ENCODE data around the gene MCF2. TPM values are rescaled to one million over a fixed set of nuclear protein-coding genes. Genes with fewer than 3 reads are reported as not detected.

Gene MCF2, protein sequence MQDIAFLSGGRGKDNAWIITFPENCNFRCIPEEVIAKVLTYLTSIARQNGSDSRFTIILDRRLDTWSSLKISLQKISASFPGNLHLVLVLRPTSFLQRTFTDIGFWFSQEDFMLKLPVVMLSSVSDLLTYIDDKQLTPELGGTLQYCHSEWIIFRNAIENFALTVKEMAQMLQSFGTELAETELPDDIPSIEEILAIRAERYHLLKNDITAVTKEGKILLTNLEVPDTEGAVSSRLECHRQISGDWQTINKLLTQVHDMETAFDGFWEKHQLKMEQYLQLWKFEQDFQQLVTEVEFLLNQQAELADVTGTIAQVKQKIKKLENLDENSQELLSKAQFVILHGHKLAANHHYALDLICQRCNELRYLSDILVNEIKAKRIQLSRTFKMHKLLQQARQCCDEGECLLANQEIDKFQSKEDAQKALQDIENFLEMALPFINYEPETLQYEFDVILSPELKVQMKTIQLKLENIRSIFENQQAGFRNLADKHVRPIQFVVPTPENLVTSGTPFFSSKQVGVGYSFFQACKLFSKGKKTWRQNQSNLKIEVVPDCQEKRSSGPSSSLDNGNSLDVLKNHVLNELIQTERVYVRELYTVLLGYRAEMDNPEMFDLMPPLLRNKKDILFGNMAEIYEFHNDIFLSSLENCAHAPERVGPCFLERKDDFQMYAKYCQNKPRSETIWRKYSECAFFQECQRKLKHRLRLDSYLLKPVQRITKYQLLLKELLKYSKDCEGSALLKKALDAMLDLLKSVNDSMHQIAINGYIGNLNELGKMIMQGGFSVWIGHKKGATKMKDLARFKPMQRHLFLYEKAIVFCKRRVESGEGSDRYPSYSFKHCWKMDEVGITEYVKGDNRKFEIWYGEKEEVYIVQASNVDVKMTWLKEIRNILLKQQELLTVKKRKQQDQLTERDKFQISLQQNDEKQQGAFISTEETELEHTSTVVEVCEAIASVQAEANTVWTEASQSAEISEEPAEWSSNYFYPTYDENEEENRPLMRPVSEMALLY
- total RNA-seq (2021; fragmentation: NEBNext Ultra II Directional; extraction: Animal tissue kit (Norgen Biotek cat#: 25700)) (0.71 and 0.96 TPM in 2 replicates), polyA plus RNA-seq (2011; rRNA removed) (0.09 and 0.30 TPM in 2 replicates), polyA minus RNA-seq (2011; rRNA and poly(A)+ RNA removed) (0.09 and 0.41 TPM in 2 replicates)
- 0.50 TPM for polyA plus RNA-seq (2011; cell fraction: cytosol; rRNA removed)
- 0.34 TPM for polyA plus RNA-seq (2011; cell fraction: nucleus; rRNA removed)
- polyA plus RNA-seq (2012, experiment 1 of 2), result 0.23 to 0.81 TPM (median 0.38 TPM) in 4 replicates
- 0.10 TPM for polyA plus RNA-seq (2012, experiment 2 of 2)
- polyA plus RNA-seq (2013, experiment 1 of 2), result 0.69 TPM
- 0.77 TPM for polyA plus RNA-seq (2013, experiment 2 of 2)
- not detected for polyA minus RNA-seq (2011; cell fraction: cytosol; rRNA and poly(A)+ RNA removed)
- 0.70 TPM for polyA minus RNA-seq (2011; cell fraction: nucleus; rRNA and poly(A)+ RNA removed)
- long read RNA-seq, experiment 1, result 0 reads
- long read RNA-seq, experiment 2, result 0 reads

GRCh38 chrX:139708067-139708466 is at the start of gene MCF2:
TSS of gene MCF2 (minus strand) at chrX:139708167. CDS start at chrX:139651744, 56,423 bp downstream.
- no peak within 1 kb of the TSS for H2BK20ac ChIP-seq (ENCODE audit: low read length)
- H3K14ac ChIP-seq (ENCODE audit: insufficient read length), result no peak within 1 kb of the TSS
- H4K20me1 ChIP-seq (replicated peaks in 1 of 2; ENCODE audit: control insufficient read depth in 1 of 2, insufficient read depth in 2 of 2, low read length in 2 of 2), result no peaks in the 10 kb centered on the region
- H3K4me1 ChIP-seq (replicated peaks in 1 of 4; ENCODE audit: control insufficient read depth in 3 of 4, insufficient read depth in 4 of 4, low read length in 3 of 4), result no peaks in the 10 kb centered on the region
- H3K79me1 ChIP-seq (ENCODE audit: low read depth, low read length), result no peaks in the 10 kb centered on the region
- no peaks in the 10 kb centered on the region for H3K27me3 ChIP-seq (replicated peaks in 1 of 4; ENCODE audit: control insufficient read depth in 3 of 4, extremely low read depth in 1 of 4, insufficient read depth in 3 of 4, low read length in 3 of 4)
- FAIRE-seq, result no peak
- H3K9me3 ChIP-seq (ENCODE audit: insufficient read depth in 2 of 2, low read depth in 1 of 2, low read length in 1 of 2), result no peaks in the 10 kb centered on the region
- no peak within 1 kb of the TSS for H4K5ac ChIP-seq (ENCODE audit: insufficient read length, low read depth, low read length)
- no peak within 1 kb of the TSS for H3K4me3 ChIP-seq (ENCODE audit: extremely low read depth in 1 of 4, insufficient read depth in 2 of 4, low read depth in 3 of 4, low read length in 4 of 4)
- H3K4ac ChIP-seq (replicated peaks; ENCODE audit: insufficient read length, low read depth, low read length), result no peak within 1 kb of the TSS
- no peak for DNase-seq (ENCODE audit: low read depth in 1 of 2, low spot score in 2 of 2)
- 100% methylated on average over 4 of the region's 4 CpGs; no CpG with 5 or more reads in 1 of the 2 experiments for WGBS, 2 experiments (ENCODE audit: extremely low coverage in 1 of 2, insufficient coverage in 1 of 2, insufficient read length in 1 of 2, insufficient replicate concordance in 2 of 2, low coverage in 1 of 2, low lambda C conversion rate in 2 of 2, missing lambda C conversion rate in 1 of 2)
- H2BK120ac ChIP-seq (replicated peaks; ENCODE audit: low read depth, low read length), result no peak within 1 kb of the TSS
- H3K23me2 ChIP-seq (ENCODE audit: low read depth, low read length), result no peaks in the 10 kb centered on the region
- no peak within 1 kb of the TSS for H2BK15ac ChIP-seq (ENCODE audit: low read length)
- no peak within 1 kb of the TSS for H3K56ac ChIP-seq (replicated peaks; ENCODE audit: insufficient read length, low read depth, low read length)
- no peak within 1 kb of the TSS for H4K91ac ChIP-seq (replicated peaks; ENCODE audit: insufficient read length, low read length)
- H2AK5ac ChIP-seq (ENCODE audit: low read depth, low read length), result no peak within 1 kb of the TSS
- H2BK12ac ChIP-seq (ENCODE audit: low read depth, low read length), result no peak within 1 kb of the TSS
- CTCF ChIA-PET (ENCODE audit: partially characterized antibody), result no interaction called here
- no peak within 1 kb of the TSS for H2AFZ ChIP-seq (ENCODE audit: low read length)
- H3K23ac ChIP-seq (ENCODE audit: insufficient read length), result no peak within 1 kb of the TSS
- no peaks in the 10 kb centered on the region for H3K36me3 ChIP-seq (ENCODE audit: control insufficient read depth in 2 of 4, insufficient read depth in 4 of 4, low read length in 3 of 4)
- H3K9ac ChIP-seq (replicated peaks in 1 of 4; ENCODE audit: extremely low read depth in 1 of 4, low read depth in 3 of 4, low read length in 3 of 4), result no peak within 1 kb of the TSS
- no peak within 1 kb of the TSS for H3K4me2 ChIP-seq (ENCODE audit: insufficient read depth in 1 of 2, low read depth in 2 of 2, low read length in 2 of 2)
- no peak within 1 kb of the TSS for H2BK5ac ChIP-seq (ENCODE audit: low read depth, low read length)
- TF ChIP-seq, protein P1, sequence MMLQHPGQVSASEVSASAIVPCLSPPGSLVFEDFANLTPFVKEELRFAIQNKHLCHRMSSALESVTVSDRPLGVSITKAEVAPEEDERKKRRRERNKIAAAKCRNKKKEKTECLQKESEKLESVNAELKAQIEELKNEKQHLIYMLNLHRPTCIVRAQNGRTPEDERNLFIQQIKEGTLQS (IDR thresholded peaks at IDR 0.05; ENCODE audit: insufficient read depth, low read depth, low read length), result no peak
- TF ChIP-seq CBX5 (IDR thresholded peaks at IDR 0.05; ENCODE audit: low read depth, low read length) (no peak), KDM1A (IDR thresholded peaks at IDR 0.05; ENCODE audit: borderline replicate concordance, low read length) (no peak), SRF (IDR thresholded peaks at IDR 0.05; ENCODE audit: low read depth, low read length) (no peak), ZNF274 (IDR thresholded peaks at IDR 0.05; ENCODE audit: borderline replicate concordance, extremely low read depth, low read length) (no peak), EZH2 (IDR thresholded peaks at IDR 0.05; ENCODE audit: low read depth, low read length, severe bottlenecking) (no peak)
- H3K79me2 ChIP-seq (ENCODE audit: control insufficient read depth in 1 of 2, insufficient read depth in 2 of 2, low read length in 2 of 2), result no peaks in the 10 kb centered on the region
- no peak within 1 kb of the TSS for H3K18ac ChIP-seq (ENCODE audit: extremely low read depth, low read length)
- H3K27ac ChIP-seq (ENCODE audit: low read depth, low read length), result no peak within 1 kb of the TSS
- H4K8ac ChIP-seq (ENCODE audit: extremely low read depth, insufficient read depth, low read length), result no peak within 1 kb of the TSS
- POLR2A ChIA-PET (ENCODE audit: partially characterized antibody), result no interaction called here
